ENCODE measurements around the gene RAB3GAP2.
"Not testable (repeated sequence)": the region's sequence is repeated elsewhere in the genome, so short reads cannot be mapped to it uniquely, and the experiment has no call there.

RAB3GAP2 gene

GRCh38 chr1:220274251-220274855, 2.1 kb upstream of the RAB3GAP2 start:
- no peak for TF ChIP-seq CTCF (IDR thresholded peaks at IDR 0.05; ENCODE audit: borderline replicate concordance, insufficient read depth, low read depth, low read length)
- H3K4me3 ChIP-seq (ENCODE audit: low read depth, low read length), result no peak overlapping the region

DNA sequence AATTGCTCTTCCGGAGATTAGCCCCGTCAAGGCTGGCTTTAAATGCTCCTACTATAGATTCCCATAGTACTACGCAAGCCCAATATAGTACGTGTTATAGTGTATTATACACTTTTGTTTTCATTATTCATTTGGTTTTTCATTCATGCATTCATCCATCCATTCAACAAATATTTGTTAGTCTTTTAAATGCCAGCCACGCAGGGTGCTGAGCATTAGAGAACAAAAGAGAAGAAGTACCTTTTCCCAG, 513 bp upstream of the RAB3GAP2 start:
- TF ChIP-seq CTCF (IDR thresholded peaks at IDR 0.05; ENCODE audit: borderline replicate concordance, insufficient read depth, low read depth, low read length), result no peak
- H3K4me3 ChIP-seq (ENCODE audit: low read depth, low read length), result peak overlapping the region; percentile 34

DNA sequence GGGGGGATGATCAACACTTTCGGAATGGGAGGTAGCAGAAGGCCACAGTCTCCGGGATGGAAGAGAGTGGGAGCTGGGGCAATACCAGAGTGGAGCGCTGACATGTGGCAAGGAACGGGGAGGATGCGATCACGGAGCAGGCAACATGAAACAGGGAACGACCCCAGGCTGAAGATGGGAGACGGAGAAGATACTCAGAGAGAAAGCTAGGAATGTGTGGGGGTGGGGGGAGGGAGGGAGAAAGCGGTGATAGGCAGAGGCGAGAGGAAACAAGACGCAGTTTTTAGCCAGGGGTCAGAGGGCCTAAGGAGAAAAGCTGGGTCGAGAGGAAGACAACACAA, 577 bp downstream of the RAB3GAP2 start:
- TF ChIP-seq CTCF (IDR thresholded peaks at IDR 0.05; ENCODE audit: borderline replicate concordance, insufficient read depth, low read depth, low read length), result no peak
- peak overlapping the region; percentile 83 for H3K4me3 ChIP-seq (ENCODE audit: low read depth, low read length)

DNA sequence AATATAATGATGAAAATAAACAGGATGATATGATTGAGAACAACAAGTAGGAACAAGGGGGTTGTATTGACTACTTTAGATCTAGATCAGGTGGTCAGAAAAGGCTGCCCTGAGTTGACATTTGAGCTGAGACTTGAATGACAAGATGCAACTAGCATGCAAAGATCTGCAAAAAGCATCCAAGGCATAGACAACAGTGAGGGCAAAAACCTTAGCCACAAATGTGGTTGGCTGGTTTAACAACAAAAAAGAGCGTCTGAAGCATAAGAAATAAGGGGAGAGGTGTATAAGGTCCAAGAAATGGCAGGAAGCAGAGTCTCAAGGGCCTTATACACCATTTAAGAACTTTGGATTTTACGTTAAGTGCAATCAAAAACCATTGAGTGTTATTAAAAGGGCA, 3.2 kb downstream of the RAB3GAP2 start:
- H3K4me3 ChIP-seq (ENCODE audit: low read depth, low read length), result no peak overlapping the region
- no peak for TF ChIP-seq CTCF (IDR thresholded peaks at IDR 0.05; ENCODE audit: borderline replicate concordance, insufficient read depth, low read depth, low read length)

- no peak for TF ChIP-seq CTCF (IDR thresholded peaks at IDR 0.05; ENCODE audit: borderline replicate concordance, insufficient read depth, low read depth, low read length)
- no peak overlapping the region for H3K4me3 ChIP-seq (ENCODE audit: low read depth, low read length)
These were observed 4.6 kb downstream of the RAB3GAP2 start for GRCh38 chr1:220267630-220268029.

GRCh38 chr1:220260228-220260627, 12.0 kb downstream of the RAB3GAP2 start:
- H3K4me3 ChIP-seq (ENCODE audit: low read depth, low read length), result not testable (repeated sequence)

DNA sequence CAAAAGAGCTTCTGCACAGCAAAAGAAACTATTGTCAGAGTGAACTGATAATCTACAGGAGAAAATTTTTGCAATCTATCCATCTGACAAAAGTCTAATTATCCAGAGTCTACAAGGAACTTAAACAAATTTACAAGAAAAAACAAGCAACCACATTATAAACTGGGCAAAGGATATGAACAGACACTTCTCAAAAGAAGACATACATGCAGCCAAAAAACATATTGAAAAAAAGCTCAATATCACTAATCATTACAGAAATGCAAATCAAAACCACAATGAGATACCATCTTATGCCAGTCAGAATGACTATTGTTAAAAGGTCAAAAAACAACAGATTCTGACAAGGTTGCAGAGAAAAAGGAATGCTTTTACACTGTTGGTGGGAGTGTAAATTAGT, 12.5 kb downstream of the RAB3GAP2 start:
- not testable (repeated sequence) for H3K4me3 ChIP-seq (ENCODE audit: low read depth, low read length)

DNA sequence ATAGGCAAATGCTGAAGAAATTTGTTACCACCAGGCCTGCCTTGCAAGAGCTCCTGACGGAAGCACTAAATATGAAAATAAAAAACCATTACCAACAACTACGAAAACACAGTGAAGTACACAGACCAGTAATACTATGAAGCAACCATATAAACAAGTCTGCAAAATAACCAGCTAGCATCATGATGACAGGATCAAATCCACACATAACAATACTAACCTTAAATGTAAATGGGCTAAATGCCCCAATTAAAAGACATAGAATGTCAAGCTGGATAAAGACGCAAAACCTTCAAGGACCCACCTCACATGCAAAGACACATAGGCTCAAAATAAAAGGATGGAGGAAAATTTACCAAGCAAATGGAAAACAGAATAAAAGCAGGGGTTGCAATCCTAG, 16.1 kb downstream of the RAB3GAP2 start:
- H3K4me3 ChIP-seq (ENCODE audit: low read depth, low read length), result not testable (repeated sequence)

GRCh38 chr1:220255204-220255603, 17.0 kb downstream of the RAB3GAP2 start:
- H3K4me3 ChIP-seq (ENCODE audit: low read depth, low read length), result no peak overlapping the region

GRCh38 chr1:220253290-220253689, 19.0 kb downstream of the RAB3GAP2 start:
- H3K4me3 ChIP-seq (ENCODE audit: low read depth, low read length), result not testable (repeated sequence)

More at GRCh38 chr1:220255204-220255603, 17.0 kb downstream of the RAB3GAP2 start:
- no peak for TF ChIP-seq CTCF (IDR thresholded peaks at IDR 0.05; ENCODE audit: borderline replicate concordance, insufficient read depth, low read depth, low read length)
